ENCODE data around the gene HID1.
"Not testable (repeated sequence)": the region's sequence is repeated elsewhere in the genome, so short reads cannot be mapped to it uniquely, and the experiment has no call there.

The HID1 gene

GRCh38 chr17:75012096-75012345 is 39.5 kb upstream of the HID1 start:
- TF ChIP-seq CTCF (IDR thresholded peaks at IDR 0.05; ENCODE audit: insufficient read depth, low read depth, low read length, missing control alignments) = no peak
- DNase-seq (ENCODE audit: low read depth) = no peak
- H3K4me3 ChIP-seq (ENCODE audit: low read depth, low read length) = peak overlapping the region; percentile 97

GRCh38 chr17:75011401-75012095 is 39.0 kb upstream of the HID1 start:
- no peak overlapping the region; the same call in 1 of the 2 replicates for H3K4me3 ChIP-seq (ENCODE audit: low read depth, low read length)
- TF ChIP-seq CTCF (IDR thresholded peaks at IDR 0.05; ENCODE audit: insufficient read depth, low read depth, low read length, missing control alignments) = no peak

GRCh38 chr17:75010683-75011400 is 38.3 kb upstream of the HID1 start:
- DNase-seq (ENCODE audit: low read depth) = no peak
- TF ChIP-seq CTCF (IDR thresholded peaks at IDR 0.05; ENCODE audit: insufficient read depth, low read depth, low read length, missing control alignments) = no peak
- H3K4me3 ChIP-seq (ENCODE audit: low read depth, low read length) = no peak overlapping the region

More at GRCh38 chr17:75011401-75012095, 39.0 kb upstream of the HID1 start:
- no peak for DNase-seq (ENCODE audit: low read depth)

- H3K4me3 ChIP-seq (ENCODE audit: low read depth, low read length) = no peak overlapping the region
- no peak for DNase-seq (ENCODE audit: low read depth)
- TF ChIP-seq CTCF (IDR thresholded peaks at IDR 0.05; ENCODE audit: insufficient read depth, low read depth, low read length, missing control alignments) = no peak
Observed at GRCh38 chr17:75009139-75009724, 36.7 kb upstream of the HID1 start.

GRCh38 chr17:75008373-75008772 is 35.8 kb upstream of the HID1 start:
- H3K4me3 ChIP-seq (ENCODE audit: low read depth, low read length) = no peak overlapping the region
- no peak for TF ChIP-seq CTCF (IDR thresholded peaks at IDR 0.05; ENCODE audit: insufficient read depth, low read depth, low read length, missing control alignments)
- DNase-seq (ENCODE audit: low read depth) = peak; percentile 52

- no peak for TF ChIP-seq CTCF (IDR thresholded peaks at IDR 0.05; ENCODE audit: insufficient read depth, low read depth, low read length, missing control alignments)
- H3K4me3 ChIP-seq (ENCODE audit: low read depth, low read length) = no peak overlapping the region
- no peak for DNase-seq (ENCODE audit: low read depth)
Observed at GRCh38 chr17:75006653-75007052, 34.1 kb upstream of the HID1 start.

GRCh38 chr17:75006084-75006483 is 33.5 kb upstream of the HID1 start:
- not testable (repeated sequence) for DNase-seq (ENCODE audit: low read depth); H3K4me3 ChIP-seq (ENCODE audit: low read depth, low read length)

Measured in GM12865 (cell line).